GM23338 (cell line): Measurements from ENCODE around the gene KCNK5. TPM values are rescaled to one million over a fixed set of nuclear protein-coding genes. Genes with fewer than 3 reads are reported as not detected.

Experiments used
- ATAC-seq: fragments of 200-7000 bp; cut with Tn5 transposase; 3 replicates; pipeline ENCODE4 v1.9.1; 2020
- DNase-seq: peaks from one replicate; pipeline ENCODE4 v3.0.0-alpha.2; 2015; ENCODE audit warnings: low spot score
- H2AFZ ChIP-seq: fragments of 200-600 bp; sonication (generic); 2 replicates; pipeline ENCODE4 v1.8.0; 2016; ENCODE audit warnings: antibody characterized with exemption, mild to moderate bottlenecking, moderate library complexity
- H3F3A ChIP-seq: fragments of 200-600 bp; sonication (generic); replicated peaks from 2 replicates; pipeline ENCODE4 v1.8.0; 2017; ENCODE audit warnings: antibody characterized with exemption, mixed run types, low read depth
- H3K27ac ChIP-seq: fragments of 200-600 bp; sonication (generic); 2 replicates; pipeline ENCODE4 v1.6.1; 2016; ENCODE audit warnings: low read depth
- H3K27me3 ChIP-seq: fragments of 200-600 bp; sonication (generic); 2 replicates; pipeline ENCODE4 v1.8.0; 2016; ENCODE audit warnings: mild to moderate bottlenecking, mixed run types, moderate library complexity; ENCODE audit not compliant: insufficient read depth
- H3K36me3 ChIP-seq: fragments of 200-600 bp; sonication (generic); 2 replicates; pipeline ENCODE4 v1.8.0; 2016; ENCODE audit warnings: mild to moderate bottlenecking; ENCODE audit not compliant: insufficient read depth
- H3K4me1 ChIP-seq: fragments of 200-600 bp; sonication (generic); 2 replicates; pipeline ENCODE4 v1.8.0; 2016; ENCODE audit warnings: mild to moderate bottlenecking, moderate library complexity; ENCODE audit not compliant: insufficient read depth
- H3K4me2 ChIP-seq: fragments of 200-600 bp; sonication (generic); 2 replicates; pipeline ENCODE4 v1.7.1; 2017; ENCODE audit warnings: mixed run types
- H3K4me3 ChIP-seq: fragments of 200-600 bp; sonication (generic); 2 replicates; pipeline ENCODE4 v1.6.1; 2016; ENCODE audit warnings: mixed run types
- H3K79me2 ChIP-seq: fragments of 200-600 bp; sonication (generic); replicated peaks from 2 replicates; pipeline ENCODE4 v1.8.0; 2017; ENCODE audit warnings: mild to moderate bottlenecking; ENCODE audit not compliant: insufficient read depth
- H3K9me2 ChIP-seq: fragments of 200-600 bp; sonication (generic); 2 replicates; pipeline ENCODE4 v1.8.0; 2017; ENCODE audit not compliant: insufficient read depth
- H4K20me1 ChIP-seq: fragments of 200-600 bp; sonication (generic); replicated peaks from 2 replicates; pipeline ENCODE4 v1.8.0; 2017; ENCODE audit warnings: mild to moderate bottlenecking; ENCODE audit not compliant: insufficient read depth
- H3K27ac Mint-ChIP-seq: 2 replicates; pipeline ENCODE4 v1.8.0; 2020; ENCODE audit warnings: inconsistent platforms, mild to moderate bottlenecking, moderate library complexity, mixed read lengths
- H3K27me3 Mint-ChIP-seq: 3 replicates; pipeline ENCODE4 v1.8.0; 2022; ENCODE audit warnings: low read depth, mild to moderate bottlenecking, moderate library complexity, mixed read lengths, inconsistent platforms; ENCODE audit not compliant: insufficient read depth, poor library complexity
- H3K36me3 Mint-ChIP-seq: 3 replicates; pipeline ENCODE4 v1.8.0; 2021; ENCODE audit warnings: low read depth, mild to moderate bottlenecking, inconsistent platforms, moderate library complexity, mixed read lengths
- H3K4me1 Mint-ChIP-seq: 3 replicates; pipeline ENCODE4 v1.8.0; 2020; ENCODE audit warnings: mild to moderate bottlenecking, inconsistent platforms, mixed read lengths
- H3K4me3 Mint-ChIP-seq: 3 replicates; pipeline ENCODE4 v1.8.0; 2021; ENCODE audit warnings: moderate library complexity, mild to moderate bottlenecking, inconsistent platforms, mixed read lengths
- H3K9me3 Mint-ChIP-seq: 3 replicates; pipeline ENCODE4 v1.8.0; 2020; ENCODE audit warnings: moderate library complexity, mild to moderate bottlenecking, inconsistent platforms, mixed read lengths
- CREB1 ChIP-seq: fragments of 250-450 bp; sonication (Bioruptor Pico); IDR thresholded peaks from 2 replicates; pipeline ENCODE4 v1.5.0; 2020; ENCODE audit warnings: low read depth, mild to moderate bottlenecking, moderate library complexity
- CTCF ChIP-seq, 2 experiments: fragments of 200-600 bp in 1 of 2; sonication (generic) in 1 of 2; conservative IDR thresholded peaks; 2 replicates each; pipeline versions ENCODE4 v1.5.1 to v1.6.1; 2016 to 2017; ENCODE audit warnings: antibody characterized with exemption in 2 of 2, low read depth in 2 of 2, mild to moderate bottlenecking in 2 of 2, moderate library complexity in 1 of 2
- JUNB ChIP-seq: IDR thresholded peaks from one replicate; pipeline ENCODE4 v1.6.1; 2016; ENCODE audit warnings: antibody characterized with exemption; ENCODE audit not compliant: unreplicated experiment
- POLR2AphosphoS5 ChIP-seq: IDR thresholded peaks from 2 replicates; pipeline ENCODE4 v1.6.1; 2016; ENCODE audit warnings: antibody characterized with exemption, low read depth
- ZNF114 ChIP-seq: fragments of 250-450 bp; sonication (Bioruptor Pico); IDR thresholded peaks from 2 replicates; pipeline ENCODE4 v1.5.0; 2020; ENCODE audit warnings: mild to moderate bottlenecking, moderate library complexity
- ZNF462 ChIP-seq: fragments of 250-450 bp; sonication (Bioruptor Pico); IDR thresholded peaks from 2 replicates; pipeline ENCODE4 v1.5.0; 2020; ENCODE audit warnings: mild to moderate bottlenecking, moderate library complexity
- polyA plus RNA-seq: library from polyadenylated mRNA; unstranded; fragments of >200 nt; fragmentation: Nextera tagmentation; extraction: Ambion mirVana; gene quantifications from 2 replicates; pipeline ENCODE4 v1.2.1, GENCODE V29; 2016
- total RNA-seq: library from RNA; depleted of rRNA; stranded (reverse); fragments of >200 nt; shearing (Covaris generic); gene quantifications from 2 replicates; pipeline ENCODE4 v1.2.3, GENCODE V29; 2014

KCNK5 gene
- total and polyA plus RNA-seq, 2 experiments from 2014 or later: 9.5 to 57.4 TPM

- TF ChIP-seq ZNF462 (CRISPR knock-in tag): no peak
Measured at GRCh38 chr6:39192736-39193135, 36.5 kb downstream of the KCNK5 start (continued).

GRCh38 chr6:39191236-39191930 lies 37.9 kb downstream of the KCNK5 start:
- H3K4me1 ChIP-seq: 0 out of 2 replicates have a peak, but pooled peaks cover 4% of the 10 kb centered on the region
- H3F3A ChIP-seq: 0 out of 2 replicates have a peak, but pooled peaks cover 8% of the 10 kb centered on the region
- Mint-ChIP-seq H3K4me1 (peaks cover 15% of the 10 kb centered on the region; the same call in 2 of the 3 replicates), H3K27ac (no peak overlapping the region; the same call in 1 of the 2 replicates), H3K9me3 (no peaks in the 10 kb centered on the region), H3K4me3 (no peak overlapping the region), H3K36me3 (peaks cover 92% of the 10 kb centered on the region), H3K27me3 (peaks cover 16% of the 10 kb centered on the region)
- H3K27me3 ChIP-seq: no peaks in the 10 kb centered on the region
- peaks cover 10% of the 10 kb centered on the region for H4K20me1 ChIP-seq
- H3K79me2 ChIP-seq: peaks cover 7% of the 10 kb centered on the region
- no peaks in the 10 kb centered on the region for H3K9me2 ChIP-seq
- no peak overlapping the region for H3K27ac ChIP-seq
- no peak overlapping the region for H3K4me2 ChIP-seq
- DNase-seq (no peak), ATAC-seq (no peak)
- H3K4me3 ChIP-seq: no peak overlapping the region
- H3K36me3 ChIP-seq: peaks cover 27% of the 10 kb centered on the region
- H2AFZ ChIP-seq: no peak overlapping the region
- TF ChIP-seq POLR2AphosphoS5: no peak
- no peak for TF ChIP-seq ZNF462 (CRISPR knock-in tag)
- no peak for TF ChIP-seq JUNB
- no peak for TF ChIP-seq ZNF114 (CRISPR knock-in tag)
- no peak for TF ChIP-seq CREB1 (CRISPR knock-in tag)
- no peak for TF ChIP-seq CTCF (conservative IDR thresholded peaks at IDR 0.05; ENCODE audit: low read depth in 2 of 2)
